K562 (cell line): Measurements from ENCODE around the gene SYVN1. TPM values are rescaled to one million over a fixed set of nuclear protein-coding genes. Genes with fewer than 3 reads are reported as not detected.

Source experiments
- ATAC-seq: fragments of 200-7000 bp; cut with Tn5 transposase; 3 replicates; pipeline ENCODE4 v1.9.1; 2020; ENCODE audit warnings: moderate library complexity
- BruUV-seq: library from RNA; stranded (reverse); fragments of 400-500 nt; replicated peaks from 2 replicates; lab custom pipeline; 2021; lab: Mats Ljungman, UMichigan
- CTCF ChIA-PET: fragments of 300-600 bp; formaldehyde crosslinking; extraction: SDS; loops from one replicate; lab custom pipeline; 2021; ENCODE audit warnings: low intra/inter-chr PET ratio; lab: Yijun Ruan, JAX
- POLR2A ChIA-PET: fragments of 300-600, 350-650 bp; sonication (Branson Sonifier 250); formaldehyde crosslinking; extraction: SDS; loops from one replicate; lab custom pipeline; 2021; ENCODE audit warnings: antibody characterized with exemption, inconsistent platforms; lab: Yijun Ruan, JAX
- DNase-seq, 4 experiments: peaks; one replicate each; pipeline versions ENCODE4 v3.0.0 to v3.0.0-alpha.2; 2011 to 2018; ENCODE audit warnings: low spot score in 3 of 4, mixed read lengths in 3 of 4; ENCODE audit errors: extremely low read depth in 1 of 4
- FAIRE-seq: peaks from 2 replicates; lab custom pipeline; 2011; peaks lifted over from hg19 to GRCh38; lab: Jason Lieb, UNC
- H2AFZ ChIP-seq: 2 replicates; pipeline ENCODE4 v1.6.0; 2011; ENCODE audit warnings: low read depth, low read length, control low read depth, inconsistent platforms
- H3K27ac ChIP-seq: fragments of 200-600 bp; 3 replicates; pipeline ENCODE4 v1.8.0; 2011; ENCODE audit warnings: low read depth, mild to moderate bottlenecking, control low read depth, inconsistent platforms, low read length, moderate library complexity, mixed read lengths; ENCODE audit errors: extremely low read depth
- H3K27me3 ChIP-seq, 2 experiments: fragments of 300-600 bp in 1 of 2; 2 replicates in 1 of 2; 3 replicates in 1 of 2; pipeline versions ENCODE4 v1.6.0 to v1.8.0; 2011; ENCODE audit warnings: inconsistent platforms in 2 of 2, low read length in 2 of 2, mild to moderate bottlenecking in 1 of 2, mixed read lengths in 1 of 2, moderate library complexity in 1 of 2; ENCODE audit not compliant: control insufficient read depth in 2 of 2, insufficient read depth in 2 of 2
- H3K36me3 ChIP-seq: fragments of 300-600 bp; 3 replicates; pipeline ENCODE4 v1.8.0; 2011; ENCODE audit warnings: mild to moderate bottlenecking, low read length, inconsistent platforms; ENCODE audit not compliant: control insufficient read depth, insufficient read depth
- H3K4me1 ChIP-seq, 2 experiments: fragments of 200-600 bp in 1 of 2; replicated peaks in 1 of 2; 2 replicates in 1 of 2; 3 replicates in 1 of 2; pipeline versions ENCODE4 v1.5.1 to v1.8.0; 2011; ENCODE audit warnings: inconsistent platforms in 2 of 2, low read length in 2 of 2, mild to moderate bottlenecking in 1 of 2, mixed read lengths in 1 of 2, moderate library complexity in 1 of 2; ENCODE audit not compliant: control insufficient read depth in 2 of 2, insufficient read depth in 2 of 2
- H3K4me2 ChIP-seq: 2 replicates; pipeline ENCODE4 v1.6.1; 2011; ENCODE audit warnings: low read length, control low read depth, inconsistent platforms, mixed read lengths; ENCODE audit not compliant: insufficient read depth
- H3K4me3 ChIP-seq: fragments of 200-600 bp; sonication (generic), shearing (Covaris generic); 2 replicates; pipeline ENCODE4 v1.5.1; 2016; ENCODE audit warnings: control low read depth, inconsistent platforms
- H3K79me2 ChIP-seq: fragments of 200-600 bp; 3 replicates; pipeline ENCODE4 v1.8.0; 2011; ENCODE audit warnings: low read length, inconsistent platforms; ENCODE audit not compliant: control insufficient read depth, insufficient read depth
- H3K9ac ChIP-seq, 2 experiments: 2 replicates each; pipeline versions ENCODE4 v1.6.0 to v1.6.1; 2011; ENCODE audit warnings: low read depth in 2 of 2, low read length in 2 of 2, control low read depth in 1 of 2, inconsistent platforms in 1 of 2, mild to moderate bottlenecking in 1 of 2, mixed read lengths in 1 of 2; ENCODE audit not compliant: insufficient read depth in 1 of 2
- H3K9me1 ChIP-seq: one replicate; pipeline ENCODE4 v1.6.0; 2011; ENCODE audit warnings: inconsistent platforms, mild to moderate bottlenecking, low read length, moderate library complexity; ENCODE audit not compliant: control insufficient read depth, insufficient read depth
- H3K9me3 ChIP-seq: replicated peaks from 2 replicates; pipeline ENCODE4 v1.5.1; 2011; ENCODE audit warnings: low read depth, low read length, inconsistent platforms; ENCODE audit not compliant: control insufficient read depth, insufficient read depth
- H4K20me1 ChIP-seq: replicated peaks from 2 replicates; pipeline ENCODE4 v1.6.1; 2011; ENCODE audit warnings: low read length, inconsistent platforms, mixed read lengths; ENCODE audit not compliant: control insufficient read depth, insufficient read depth
- RBM22 ChIP-seq: fragments of 200-400 bp; formaldehyde crosslinking; IDR thresholded peaks from 2 replicates; pipeline ENCODE4 v1.6.1; 2018; ENCODE audit warnings: low read length, low read depth; ENCODE audit not compliant: poor library complexity, severe bottlenecking
- STAG1 ChIP-seq: sonication (generic); formaldehyde crosslinking; IDR thresholded peaks from 2 replicates; pipeline ENCODE4 v1.5.0; 2020; ENCODE audit warnings: missing genetic modification reagents, borderline replicate concordance
- WGBS: fragments of 100-300 bp; shearing (Covaris generic); methylation state at CpG from one replicate; pipeline ENCODE4 v1.1.6; 2016; ENCODE audit warnings: low coverage, mixed read lengths; ENCODE audit not compliant: insufficient coverage; ENCODE audit errors: missing lambda C conversion rate; 5-methylcytosine and 5-hydroxymethylcytosine counted together
- in situ Hi-C: fragments of 300-500 bp; cut with MboI; formaldehyde crosslinking; loops from 4 replicates; pipeline ENCODE4 v1.15.0; 2018; ENCODE audit warnings: inconsistent platforms, mixed read lengths
- intact Hi-C: fragments of 100-400 bp; cut with micrococcal nuclease; formaldehyde crosslinking; loops from 2 replicates; pipeline ENCODE4 v1.14.2; 2022
- polyA plus RNA-seq, 8 experiments: library from polyadenylated mRNA; depleted of rRNA in 4 of 8; stranded (reverse) in 5 of 8; unstranded in 3 of 8; fragments of >200 nt; fragmentation: Nextera tagmentation in 2 of 8; fragmentation: Illumina TruSeq in 1 of 8; extraction: Ambion mirVana in 2 of 8; extraction: Trizol in 1 of 8; gene quantifications; 2 replicates each; pipeline versions ENCODE4 v1.2.1 to v1.2.3, GENCODE V29; 2011 to 2014; ENCODE audit warnings: inconsistent platforms in 1 of 8, missing spikeins in 1 of 8
- total RNA-seq, 7 experiments: library from RNA; depleted of rRNA in 6 of 7; stranded (reverse); fragments of >200 nt in 6 of 7; fragmentation: Illumina TruSeq in 2 of 7; extraction: Trizol in 2 of 7; gene quantifications; 2 replicates each; pipeline versions ENCODE4 v1.2.1 to v1.2.3, GENCODE V29; 2011 to 2021; ENCODE audit warnings: low replicate concordance in 1 of 7
- TF ChIP-seq, protein P1 (sequence below), 2 experiments: fragments of 150-350 bp in 1 of 2; IDR thresholded peaks; 2 replicates each; pipeline ENCODE4 v1.6.1; 2012 to 2016; ENCODE audit warnings: low read depth in 2 of 2, low read length in 2 of 2, mild to moderate bottlenecking in 1 of 2, moderate library complexity in 1 of 2
- TF ChIP-seq, protein P2 (sequence below): sonication (generic); formaldehyde crosslinking; IDR thresholded peaks from 2 replicates; pipeline ENCODE4 v1.8.0; 2022; ENCODE audit warnings: mild to moderate bottlenecking, missing genetic modification reagents

Gene SYVN1
- total and polyA plus RNA-seq, 9 of the 15 experiments (the other 6 are each of a cell fraction or from before 2014, with no cell fraction given) = 0.41 to 47.4 (median 9.9) TPM

DNA sequence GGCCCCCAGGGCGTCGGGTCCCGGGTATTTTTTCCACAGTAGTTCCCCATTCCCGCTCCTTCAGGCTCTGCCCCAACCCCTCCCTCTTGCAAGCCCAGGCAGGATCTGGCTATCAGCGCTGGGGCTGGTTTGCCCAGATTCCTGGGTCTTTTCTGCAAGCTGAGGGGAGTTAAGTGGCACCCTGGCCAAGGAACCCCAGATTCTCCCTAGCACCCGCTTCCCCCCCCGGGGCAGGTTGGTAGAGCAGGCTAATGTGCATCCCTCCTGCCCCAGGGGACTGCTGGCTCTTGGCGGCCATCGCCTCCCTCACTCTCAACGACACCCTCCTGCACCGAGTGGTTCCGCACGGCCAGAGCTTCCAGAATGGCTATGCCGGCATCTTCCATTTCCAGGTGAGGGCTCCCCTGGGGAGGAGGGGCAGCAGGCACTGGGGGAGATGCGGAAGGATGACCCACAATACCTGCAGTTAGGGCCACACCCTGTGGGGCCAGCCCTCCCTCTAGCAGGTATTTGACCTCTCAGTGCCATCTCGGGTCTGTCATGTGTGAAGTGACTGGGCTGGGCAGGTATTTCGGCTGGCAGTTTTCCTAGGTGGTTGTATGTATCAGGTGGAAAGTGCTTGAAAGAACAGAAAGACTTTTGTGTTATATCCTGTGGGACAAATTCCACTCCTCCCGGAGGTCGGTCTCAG lies 49.0 kb upstream of the SYVN1 start:
- H3K4me2 ChIP-seq = no peak overlapping the region
- in situ Hi-C loops = no loop called here

More for the DNA sequence above, 49.0 kb upstream of the SYVN1 start:
- peaks cover 3% of the 10 kb centered on the region for H3K9me1 ChIP-seq
- H3K9me3 ChIP-seq = no peaks in the 10 kb centered on the region
- FAIRE-seq (no peak), ATAC-seq (no peak), DNase-seq (no peak)
- intact Hi-C loops = no loop called here
- POLR2A ChIA-PET = interaction anchor here (1.4 to 5.7 kb wide), 3 partner anchors 8 to 48 kb away, joined by 3 to 90 read pairs (median 15); partner anchors contain the start of genes SPDYC and SYVN1
- CTCF ChIA-PET = no interaction called here
- H3K4me3 ChIP-seq = peak overlapping the region; percentile 98; the same call in 1 of the 2 replicates
- BruUV-seq = no TSS peak
- H3K9ac ChIP-seq = peak overlapping the region; percentile 90 to 98; a peak in 3 of 4 replicates
- WGBS = 87% methylated on average over 19 of the region's 19 CpGs
- H3K36me3 ChIP-seq = peaks cover 55% of the 10 kb centered on the region
- TF ChIP-seq RBM22 (no peak), STAG1 (CRISPR knock-in tag) (0 out of 2 replicates have a peak, but pooled peaks have one; percentile 17)
- TF ChIP-seq, protein P1, sequence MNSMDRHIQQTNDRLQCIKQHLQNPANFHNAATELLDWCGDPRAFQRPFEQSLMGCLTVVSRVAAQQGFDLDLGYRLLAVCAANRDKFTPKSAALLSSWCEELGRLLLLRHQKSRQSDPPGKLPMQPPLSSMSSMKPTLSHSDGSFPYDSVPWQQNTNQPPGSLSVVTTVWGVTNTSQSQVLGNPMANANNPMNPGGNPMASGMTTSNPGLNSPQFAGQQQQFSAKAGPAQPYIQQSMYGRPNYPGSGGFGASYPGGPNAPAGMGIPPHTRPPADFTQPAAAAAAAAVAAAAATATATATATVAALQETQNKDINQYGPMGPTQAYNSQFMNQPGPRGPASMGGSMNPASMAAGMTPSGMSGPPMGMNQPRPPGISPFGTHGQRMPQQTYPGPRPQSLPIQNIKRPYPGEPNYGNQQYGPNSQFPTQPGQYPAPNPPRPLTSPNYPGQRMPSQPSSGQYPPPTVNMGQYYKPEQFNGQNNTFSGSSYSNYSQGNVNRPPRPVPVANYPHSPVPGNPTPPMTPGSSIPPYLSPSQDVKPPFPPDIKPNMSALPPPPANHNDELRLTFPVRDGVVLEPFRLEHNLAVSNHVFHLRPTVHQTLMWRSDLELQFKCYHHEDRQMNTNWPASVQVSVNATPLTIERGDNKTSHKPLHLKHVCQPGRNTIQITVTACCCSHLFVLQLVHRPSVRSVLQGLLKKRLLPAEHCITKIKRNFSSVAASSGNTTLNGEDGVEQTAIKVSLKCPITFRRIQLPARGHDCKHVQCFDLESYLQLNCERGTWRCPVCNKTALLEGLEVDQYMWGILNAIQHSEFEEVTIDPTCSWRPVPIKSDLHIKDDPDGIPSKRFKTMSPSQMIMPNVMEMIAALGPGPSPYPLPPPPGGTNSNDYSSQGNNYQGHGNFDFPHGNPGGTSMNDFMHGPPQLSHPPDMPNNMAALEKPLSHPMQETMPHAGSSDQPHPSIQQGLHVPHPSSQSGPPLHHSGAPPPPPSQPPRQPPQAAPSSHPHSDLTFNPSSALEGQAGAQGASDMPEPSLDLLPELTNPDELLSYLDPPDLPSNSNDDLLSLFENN (IDR thresholded peaks at IDR 0.05; ENCODE audit: low read depth in 2 of 2, low read length in 2 of 2) = no peak
- TF ChIP-seq, protein P2, sequence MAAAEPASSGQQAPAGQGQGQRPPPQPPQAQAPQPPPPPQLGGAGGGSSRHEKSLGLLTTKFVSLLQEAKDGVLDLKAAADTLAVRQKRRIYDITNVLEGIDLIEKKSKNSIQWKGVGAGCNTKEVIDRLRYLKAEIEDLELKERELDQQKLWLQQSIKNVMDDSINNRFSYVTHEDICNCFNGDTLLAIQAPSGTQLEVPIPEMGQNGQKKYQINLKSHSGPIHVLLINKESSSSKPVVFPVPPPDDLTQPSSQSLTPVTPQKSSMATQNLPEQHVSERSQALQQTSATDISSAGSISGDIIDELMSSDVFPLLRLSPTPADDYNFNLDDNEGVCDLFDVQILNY (CRISPR knock-in tag) = no peak
- no peak overlapping the region for H2AFZ ChIP-seq
- peaks cover 11 to 60% of the 10 kb centered on the region in 2 experiments for H3K4me1 ChIP-seq
- peaks cover 45% of the 10 kb centered on the region for H3K79me2 ChIP-seq
- H4K20me1 ChIP-seq = no peaks in the 10 kb centered on the region
- no peaks in the 10 kb centered on the region for H3K27me3 ChIP-seq
- no peak overlapping the region for H3K27ac ChIP-seq
